ENCODE measurements around the gene ZNF512.
"Not testable (repeated sequence)": the region's sequence is repeated elsewhere in the genome, so short reads cannot be mapped to it uniquely, and the experiment has no call there.

ZNF512 gene

GRCh38 chr2:27551514-27551913, 31.3 kb upstream of the ZNF512 start:
- no peak for TF ChIP-seq CTCF (IDR thresholded peaks at IDR 0.05; ENCODE audit: low read depth, low read length)
- DNase-seq (ENCODE audit: extremely low read depth, low read depth): no peak

GRCh38 chr2:27552941-27553340, 29.9 kb upstream of the ZNF512 start:
- no peak for DNase-seq (ENCODE audit: extremely low read depth, low read depth)
- TF ChIP-seq CTCF (IDR thresholded peaks at IDR 0.05; ENCODE audit: low read depth, low read length): no peak

DNA sequence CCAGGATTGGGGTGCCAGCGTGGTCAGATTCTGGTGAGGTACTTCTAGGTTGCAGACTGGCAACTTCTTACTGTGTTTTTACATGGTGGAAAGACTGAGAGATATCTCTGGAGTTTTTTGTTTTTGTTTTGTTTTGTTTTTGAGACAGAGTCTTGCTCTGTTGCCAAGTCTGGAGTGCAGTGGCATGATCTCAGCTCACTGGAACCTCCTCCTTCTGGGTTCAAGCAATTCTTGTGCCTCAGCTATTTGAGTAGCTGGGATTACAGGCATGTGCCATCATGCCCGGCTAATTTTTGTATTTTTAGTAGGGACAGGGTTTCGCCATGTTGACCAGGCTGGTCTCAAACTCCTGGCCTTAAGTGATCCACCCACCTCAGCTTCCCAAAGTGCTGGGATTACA, 28.4 kb upstream of the ZNF512 start:
- DNase-seq (ENCODE audit: extremely low read depth, low read depth): not testable (repeated sequence)

DNA sequence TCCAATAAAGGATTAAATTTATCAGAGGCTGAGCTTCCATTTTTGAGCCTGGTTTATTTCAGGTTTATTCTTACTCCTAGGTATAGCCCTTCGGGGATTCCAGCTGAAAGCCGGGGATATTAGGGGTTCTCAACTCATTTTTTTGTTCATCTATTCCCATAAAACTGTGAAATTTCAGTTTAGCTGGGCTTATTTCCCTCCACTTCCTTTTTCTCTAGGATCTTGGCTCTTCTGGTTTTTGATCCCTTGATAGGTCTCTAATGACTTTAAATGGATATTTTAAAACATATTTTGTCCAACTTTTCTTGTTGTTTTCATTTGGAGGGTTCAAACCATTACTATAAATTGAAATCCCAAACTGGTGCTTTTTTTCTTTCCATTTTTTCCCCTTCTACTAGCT, 23.6 kb upstream of the ZNF512 start:
- DNase-seq (ENCODE audit: extremely low read depth, low read depth): no peak
- no peak for TF ChIP-seq CTCF (IDR thresholded peaks at IDR 0.05; ENCODE audit: low read depth, low read length)

DNA sequence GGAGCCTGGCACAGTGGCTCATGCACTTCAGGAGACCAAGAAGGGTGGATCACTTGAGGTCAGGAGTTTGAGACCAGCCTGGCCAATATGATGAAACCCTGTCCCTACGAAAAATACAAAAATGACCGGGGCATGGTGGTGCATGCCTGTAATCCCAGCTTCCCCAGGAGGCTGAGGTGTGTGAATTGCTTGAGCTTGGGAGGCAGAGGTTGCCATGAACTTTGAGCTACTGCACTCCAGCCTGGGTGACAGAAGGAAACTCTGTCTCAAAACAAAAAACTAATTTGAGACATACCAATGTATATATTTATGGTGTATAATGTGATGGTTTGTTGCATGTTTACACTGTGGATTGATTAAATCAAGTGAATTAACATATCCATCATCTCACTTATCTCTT, 21.8 kb upstream of the ZNF512 start:
- DNase-seq (ENCODE audit: extremely low read depth, low read depth): no peak
- TF ChIP-seq CTCF (IDR thresholded peaks at IDR 0.05; ENCODE audit: low read depth, low read length): no peak

- no peak for TF ChIP-seq CTCF (IDR thresholded peaks at IDR 0.05; ENCODE audit: low read depth, low read length)
- DNase-seq (ENCODE audit: extremely low read depth, low read depth): no peak
Measured at GRCh38 chr2:27566628-27567027, 16.2 kb upstream of the ZNF512 start.

DNA sequence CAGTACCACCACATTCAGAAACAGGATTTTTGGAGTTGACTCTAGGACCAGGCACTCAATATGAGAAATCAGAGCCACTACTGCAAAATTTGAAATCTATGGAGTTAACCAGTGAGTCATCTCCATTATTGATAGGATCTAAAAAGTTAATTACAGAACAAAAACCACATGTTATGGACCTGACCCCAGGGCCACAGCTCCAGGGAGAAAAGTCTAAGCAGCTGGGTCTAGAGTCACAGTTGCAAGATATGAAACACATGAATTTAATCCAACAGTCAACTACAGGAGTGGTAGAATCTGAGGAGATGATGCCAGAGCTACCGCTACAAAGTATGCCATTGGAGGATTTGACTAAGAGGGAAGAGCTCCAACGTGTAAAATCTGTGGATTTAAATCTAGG, 13.4 kb upstream of the ZNF512 start:
- no peak for DNase-seq (ENCODE audit: extremely low read depth, low read depth)
- no peak for TF ChIP-seq CTCF (IDR thresholded peaks at IDR 0.05; ENCODE audit: low read depth, low read length)

DNA sequence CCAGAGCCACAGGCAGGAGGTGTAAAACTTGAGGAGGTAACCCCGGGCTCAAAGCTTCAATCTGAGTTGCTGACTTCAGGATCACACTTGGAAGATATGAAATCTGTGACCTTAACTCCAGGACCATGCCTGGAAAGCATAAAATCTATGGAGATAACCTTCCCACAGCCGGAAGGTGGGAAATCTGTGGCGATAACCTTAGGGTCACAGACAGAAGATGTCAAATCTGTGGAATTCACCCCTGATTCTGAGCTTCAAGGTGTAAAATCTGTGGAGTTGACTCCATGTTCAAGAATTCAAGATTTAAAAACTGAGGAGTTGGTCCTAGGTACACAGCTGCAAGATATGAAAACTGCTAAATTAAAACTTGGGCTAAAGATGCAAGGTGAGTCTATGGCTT, 11.6 kb upstream of the ZNF512 start:
- no peak for DNase-seq (ENCODE audit: extremely low read depth, low read depth)
- TF ChIP-seq CTCF (IDR thresholded peaks at IDR 0.05; ENCODE audit: low read depth, low read length): no peak
